Activated T-helper 9 cell treated with anti-CD3 and anti-CD28 coated beads, Interleukin-2, amount 50 U/mL, for 16 hours (primary cell): Measurements from ENCODE around the gene PTPRD.

Experiments used
- DNase-seq: peaks from one replicate; pipeline ENCODE4 v3.0.0-alpha.2; 2020; ENCODE audit warnings: low read depth

PTPRD gene

DNA sequence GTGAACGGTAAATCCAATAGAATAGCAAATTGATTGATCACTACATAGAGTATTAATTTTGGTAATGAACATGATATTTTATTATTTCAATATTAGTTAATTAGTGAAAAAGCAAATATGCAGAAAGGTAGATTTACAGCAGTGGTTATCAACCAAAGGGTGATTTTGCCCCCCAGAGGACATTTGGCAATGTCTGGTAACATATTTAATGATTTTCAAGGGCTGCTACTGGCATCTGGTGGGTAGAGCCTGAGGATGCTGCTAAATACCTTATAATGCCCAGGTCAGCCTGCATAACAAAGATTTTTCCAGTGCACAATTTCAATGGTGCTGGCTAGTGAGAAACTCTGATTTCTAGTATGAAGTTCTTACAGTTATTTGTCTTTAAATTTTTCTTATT, 1313.7 kb downstream of the PTPRD start:
- DNase-seq, result no peak

DNA sequence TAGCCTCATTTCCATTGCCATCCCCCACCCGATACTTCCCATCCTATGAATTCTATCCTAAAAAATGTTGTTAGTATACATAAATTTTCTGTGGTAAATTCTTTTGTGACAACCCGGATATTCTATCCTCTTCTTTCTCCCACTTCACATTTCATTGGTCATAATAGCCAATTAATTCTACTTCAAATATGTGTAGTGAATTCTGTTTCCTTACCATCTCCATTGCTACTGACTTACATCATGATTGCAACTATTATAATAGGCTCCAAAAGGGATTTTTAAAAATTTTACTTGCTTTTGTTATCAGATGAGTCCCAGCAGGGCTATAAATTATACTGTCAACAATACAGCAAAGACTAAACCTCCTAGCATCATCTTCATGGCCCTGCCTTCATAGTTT, 1326.8 kb downstream of the PTPRD start:
- no peak for DNase-seq

DNA sequence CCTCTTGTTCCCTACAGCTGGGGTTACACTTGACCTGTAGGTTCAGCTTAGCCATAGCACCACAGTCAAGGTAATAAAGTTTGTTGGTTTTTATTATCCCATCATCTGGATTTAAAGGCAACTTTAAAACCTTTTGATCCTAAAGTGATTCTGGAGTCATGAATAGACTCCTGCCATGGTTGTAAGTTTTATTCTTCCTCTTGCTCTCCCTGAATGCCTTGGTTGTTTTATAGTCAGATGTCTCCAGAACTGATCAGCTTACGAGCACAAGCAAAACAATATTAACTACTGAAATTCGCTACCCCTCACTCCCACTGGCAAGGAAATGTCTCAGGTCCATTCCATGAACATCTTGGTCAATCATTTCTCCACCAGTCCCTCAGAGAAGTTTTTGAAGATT, 1328.6 kb downstream of the PTPRD start:
- DNase-seq, result no peak

- no peak for DNase-seq
Measured at GRCh38 chr9:9283159-9283986, 1329.4 kb downstream of the PTPRD start.

DNA sequence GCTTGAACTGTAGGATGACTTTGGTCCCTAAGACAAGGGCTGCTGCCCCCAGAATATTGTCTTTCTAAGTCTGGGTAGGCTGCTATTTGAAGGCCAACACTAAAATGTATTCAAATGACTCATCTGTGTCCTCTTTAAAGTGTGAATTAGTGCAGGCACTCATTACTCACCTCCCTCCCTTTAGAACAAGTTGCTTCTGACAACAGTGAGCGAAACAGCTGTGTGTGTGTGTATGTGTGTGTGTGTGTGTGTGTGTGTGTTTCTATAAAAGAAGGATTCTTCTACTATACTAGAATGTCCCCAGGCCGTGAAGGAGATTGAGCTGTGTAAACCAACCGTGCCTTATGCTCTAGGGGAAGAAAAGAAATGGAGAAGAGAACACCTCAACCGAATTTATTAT, 1337.2 kb downstream of the PTPRD start:
- DNase-seq, result no peak

- no peak for DNase-seq
Measured at GRCh38 chr9:9257999-9258498, 1354.8 kb downstream of the PTPRD start.

GRCh38 chr9:9246726-9247125, 1366.1 kb downstream of the PTPRD start:
- DNase-seq, result no peak

DNA sequence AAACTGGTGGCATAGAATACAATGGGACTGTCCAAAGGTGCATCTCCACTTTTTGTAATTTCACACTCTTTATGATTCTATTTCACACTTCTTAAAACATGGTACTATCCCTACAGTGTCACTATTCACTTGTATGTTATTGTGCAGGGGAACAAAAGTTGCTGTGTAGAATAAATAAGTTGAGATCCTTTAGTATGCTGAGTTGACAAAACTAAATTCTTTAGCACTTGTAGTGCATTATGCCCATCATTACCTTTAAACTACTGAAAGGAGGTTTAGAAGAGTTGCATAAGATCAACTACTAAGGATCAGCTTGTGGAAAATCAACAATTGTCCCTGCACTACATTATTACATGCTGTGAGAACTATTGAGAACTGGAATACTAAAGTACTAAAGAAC, 1380.9 kb downstream of the PTPRD start:
- no peak for DNase-seq

GRCh38 chr9:9229269-9229668, 1383.5 kb downstream of the PTPRD start:
- no peak for DNase-seq

DNA sequence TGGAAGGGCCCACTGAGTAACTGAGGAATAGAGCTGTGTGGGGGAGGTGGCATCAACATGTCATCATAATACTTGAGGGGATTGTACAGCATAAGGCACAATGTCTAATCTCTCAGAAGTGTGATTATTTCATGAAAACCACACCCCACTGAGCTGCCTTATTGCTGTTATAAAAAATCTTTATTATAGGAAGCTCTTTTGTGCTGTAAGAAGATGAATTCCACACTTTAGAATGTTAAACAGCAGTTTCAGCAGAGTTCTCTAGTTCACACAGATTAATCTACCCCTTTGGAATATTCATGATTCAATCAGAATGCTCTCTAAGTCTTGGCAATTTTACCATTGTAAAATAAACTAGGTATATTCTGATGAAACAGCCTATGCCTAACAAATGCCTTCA, 1389.6 kb downstream of the PTPRD start:
- DNase-seq, result no peak

GRCh38 chr9:9222730-9223129, 1390.1 kb downstream of the PTPRD start:
- DNase-seq, result no peak

GRCh38 chr9:9216934-9217333, 1395.9 kb downstream of the PTPRD start:
- no peak for DNase-seq

GRCh38 chr9:9215050-9215449, 1397.8 kb downstream of the PTPRD start:
- no peak for DNase-seq

DNA sequence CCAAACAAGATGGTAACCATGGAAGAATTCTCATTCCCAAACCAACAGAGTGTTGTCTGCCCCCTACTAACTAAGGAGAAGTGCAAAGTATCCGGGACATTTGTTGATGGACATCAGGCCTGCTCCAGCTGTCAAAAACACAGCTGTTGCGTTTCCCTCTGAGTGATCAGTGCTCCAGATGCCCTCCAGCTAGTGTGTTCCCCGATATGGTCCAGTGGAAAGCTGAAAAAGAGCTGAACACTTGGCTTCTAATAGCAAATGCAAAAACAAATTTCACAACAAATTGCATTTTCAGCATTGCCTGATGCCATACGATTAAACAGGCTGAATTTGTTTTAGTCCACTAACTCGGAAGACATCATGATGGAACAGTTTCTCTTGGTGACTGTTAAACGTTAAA, 1398.7 kb downstream of the PTPRD start:
- DNase-seq, result no peak

DNA sequence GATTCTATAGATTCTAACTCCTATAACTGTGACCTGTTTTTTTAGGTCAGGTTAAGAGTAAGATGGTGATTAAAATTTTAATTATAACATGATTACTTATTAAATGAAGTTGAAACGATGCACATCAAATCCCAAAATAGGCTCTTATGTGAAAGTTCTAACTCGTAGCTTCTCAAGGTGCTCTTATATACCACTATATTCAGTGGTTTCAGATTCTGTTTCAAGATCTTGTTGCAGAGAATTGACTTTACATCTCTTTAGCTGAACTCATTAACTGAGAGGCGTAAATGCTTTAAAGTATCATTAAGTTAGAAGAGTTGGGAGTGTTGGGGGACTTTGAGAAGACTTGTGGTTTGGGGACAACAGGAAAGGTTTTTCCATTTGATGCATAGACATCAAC, 1399.8 kb downstream of the PTPRD start:
- no peak for DNase-seq

DNA sequence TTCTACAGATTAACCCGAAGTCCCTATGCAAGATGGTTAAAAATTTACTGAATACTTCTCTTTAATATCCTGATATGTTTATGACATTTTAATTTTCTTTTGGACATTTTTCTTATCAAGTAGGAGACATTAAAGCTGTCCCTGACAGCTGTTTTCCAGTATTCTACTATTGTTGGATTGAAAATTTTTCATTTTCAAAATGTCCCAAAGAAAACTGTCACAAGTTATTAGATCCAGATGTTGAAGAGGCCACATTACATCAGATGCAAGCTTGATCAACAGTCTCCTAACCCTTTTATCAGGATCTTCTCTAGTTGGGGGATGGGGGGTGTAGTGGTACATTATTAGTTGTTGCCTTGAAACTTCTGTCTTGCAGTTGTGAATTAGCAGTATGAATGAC, 1410.5 kb downstream of the PTPRD start:
- no peak for DNase-seq

DNA sequence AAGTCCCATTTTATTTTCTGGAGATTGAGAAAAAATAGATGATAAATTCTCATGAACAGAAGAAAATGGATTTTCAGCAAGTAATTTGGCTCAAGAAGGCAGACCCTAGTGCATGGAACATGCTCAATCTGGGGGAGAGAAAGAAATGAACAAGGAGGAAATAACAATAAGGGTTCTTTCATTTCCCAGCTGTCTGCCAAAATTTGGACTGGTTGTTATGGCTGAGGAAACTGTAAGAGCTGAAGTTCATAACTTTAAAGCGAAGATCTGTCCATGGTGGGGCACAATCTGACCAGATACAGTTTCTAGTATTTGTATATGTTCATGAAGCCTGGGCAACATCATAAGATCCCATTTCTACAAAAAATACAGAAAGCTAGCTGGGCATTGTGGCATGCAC, 1426.7 kb downstream of the PTPRD start:
- no peak for DNase-seq

GRCh38 chr9:9182431-9182830, 1430.4 kb downstream of the PTPRD start:
- DNase-seq, result no peak

- no peak for DNase-seq
Measured at GRCh38 chr9:9177081-9177480, 1435.7 kb downstream of the PTPRD start.

GRCh38 chr9:9174358-9174757, 1438.4 kb downstream of the PTPRD start:
- no peak for DNase-seq

DNA sequence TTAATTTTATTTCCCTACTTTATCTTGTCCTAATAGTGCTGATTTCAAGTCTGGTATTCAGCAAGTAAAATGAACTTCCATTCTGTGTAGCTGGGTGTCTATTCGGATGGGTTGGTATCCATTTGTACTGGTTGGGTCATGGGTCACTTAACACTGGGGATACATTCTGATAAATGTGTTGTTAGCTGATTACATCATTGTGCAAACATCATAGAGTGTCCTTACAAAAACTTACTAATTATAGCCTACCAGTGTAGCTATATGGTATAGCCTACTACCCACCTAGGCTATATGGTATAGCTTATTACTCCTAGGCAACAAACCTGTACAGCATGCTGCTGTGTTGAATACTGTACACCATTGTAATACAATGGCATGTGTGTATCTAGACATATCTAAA, 1439.5 kb downstream of the PTPRD start:
- no peak for DNase-seq

DNA sequence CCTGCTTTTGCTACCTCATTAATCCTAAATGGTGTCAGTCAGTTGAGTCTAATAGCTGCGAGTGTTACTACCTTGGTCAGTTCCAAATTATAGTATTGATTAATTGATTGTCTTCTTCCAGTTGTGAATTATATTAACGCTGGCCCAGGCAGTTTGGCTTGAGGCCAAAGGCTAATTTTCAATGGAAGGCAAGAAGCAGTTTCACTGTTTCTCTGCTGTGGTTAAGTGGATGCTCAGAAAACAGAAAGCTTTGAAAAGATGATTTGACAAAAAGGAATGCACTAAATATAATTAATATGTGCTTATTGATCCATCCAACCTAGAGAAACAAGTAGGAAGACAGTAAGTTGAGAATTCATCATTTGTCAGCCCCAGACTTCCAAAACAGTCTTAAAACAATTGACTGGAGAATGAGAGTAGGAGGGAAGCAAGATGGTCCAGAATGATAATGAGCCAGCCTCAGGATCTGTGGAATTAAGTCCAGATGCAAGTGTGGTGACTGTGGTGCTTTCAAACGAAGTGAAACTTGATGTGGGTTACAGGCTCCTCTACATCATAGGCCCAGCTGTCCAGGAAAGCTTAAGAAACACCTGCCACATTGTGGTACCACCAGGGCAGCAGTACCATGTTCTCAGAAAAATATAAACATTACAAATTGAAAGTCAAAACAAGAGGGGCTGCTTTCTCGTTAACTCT, 1442.2 kb downstream of the PTPRD start:
- DNase-seq, result no peak

DNA sequence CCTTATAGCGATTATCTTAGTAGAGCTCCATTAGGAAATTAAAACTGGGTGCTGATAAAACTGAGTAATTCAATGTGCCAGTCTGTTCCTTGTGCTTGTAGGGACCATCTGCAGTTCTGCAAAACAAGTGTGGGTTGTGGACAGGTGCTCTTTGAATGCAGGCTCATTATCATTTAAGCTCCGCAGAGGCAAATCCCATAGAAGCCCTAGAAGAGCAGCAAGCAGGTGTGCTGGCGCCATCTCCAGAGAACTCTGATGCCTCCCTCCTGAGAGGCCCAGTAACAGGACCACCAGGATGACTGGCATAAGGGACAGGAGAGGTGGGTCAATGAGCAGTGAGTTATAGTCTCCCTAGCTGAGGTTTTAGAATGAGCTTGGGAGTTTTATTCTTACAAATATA, 1470.8 kb downstream of the PTPRD start:
- DNase-seq, result no peak

DNA sequence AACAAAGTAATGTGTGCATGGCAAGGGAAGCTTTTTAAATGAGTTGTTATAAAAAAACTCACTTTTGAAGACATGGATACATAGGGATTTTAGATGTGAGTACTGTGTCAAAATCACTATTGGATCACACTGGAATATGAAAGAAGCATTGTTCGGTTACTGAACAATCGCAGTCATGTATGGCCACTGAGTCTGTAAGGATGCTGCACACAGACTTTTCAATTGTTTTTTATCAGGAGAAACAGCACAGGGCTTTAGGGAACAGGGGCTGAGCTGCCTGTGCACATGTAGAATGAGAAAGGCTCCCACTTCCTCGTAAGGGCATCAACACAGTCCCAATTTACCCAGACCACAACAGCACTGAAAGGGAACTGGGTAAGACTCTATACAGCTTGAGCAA, 1479.3 kb downstream of the PTPRD start:
- no peak for DNase-seq
